Activated T-helper 17 cell treated with anti-CD3 and anti-CD28 coated beads, Interleukin-2, amount 50 U/mL, for 72 hours (primary cell): ENCODE measurements around the gene EN2. TPM values are rescaled to one million over a fixed set of nuclear protein-coding genes. Genes with fewer than 3 reads are reported as not detected.

Experiments used
- ATAC-seq: fragments of 150-1000 bp; cut with Tn5 transposase; replicated peaks from 2 replicates; pipeline ENCODE4 v1.10.0; 2021; ENCODE audit warnings: mild to moderate bottlenecking, moderate library complexity
- H3K27ac Mint-ChIP-seq: one replicate; pipeline ENCODE4 v1.8.0; 2022; ENCODE audit warnings: mixed read lengths
- H3K27me3 Mint-ChIP-seq: one replicate; pipeline ENCODE4 v1.8.0; 2022; ENCODE audit warnings: mixed read lengths
- H3K36me3 Mint-ChIP-seq: one replicate; pipeline ENCODE4 v1.8.0; 2022; ENCODE audit warnings: low read depth, mild to moderate bottlenecking, mixed read lengths
- H3K4me1 Mint-ChIP-seq: one replicate; pipeline ENCODE4 v1.8.0; 2022; ENCODE audit warnings: mixed read lengths
- H3K4me3 Mint-ChIP-seq: one replicate; pipeline ENCODE4 v1.8.0; 2022; ENCODE audit warnings: mild to moderate bottlenecking, mixed read lengths
- H3K9me3 Mint-ChIP-seq: one replicate; pipeline ENCODE4 v1.8.0; 2022; ENCODE audit warnings: mixed read lengths
- total RNA-seq, 2 donors: library from RNA; stranded (reverse); gene quantifications; one replicate each; pipeline ENCODE4 v1.2.3, GENCODE V29; 2022

EN2 gene
- total RNA-seq, 2 donors from 2014 or later: not detected

- no peak for ATAC-seq
- peaks cover 77% of the 10 kb centered on the region for H3K27me3 Mint-ChIP-seq
- peaks cover 5% of the 10 kb centered on the region for H3K4me1 Mint-ChIP-seq
- no peaks in the 10 kb centered on the region for H3K9me3 Mint-ChIP-seq
- peaks cover 16% of the 10 kb centered on the region for H3K36me3 Mint-ChIP-seq
- H3K27ac Mint-ChIP-seq: no peak overlapping the region
- H3K4me3 Mint-ChIP-seq: peak overlapping the region; percentile 42
Observed at GRCh38 chr7:155509725-155510551, 52.0 kb downstream of the EN2 start.

- Mint-ChIP-seq H3K36me3 (peaks cover 16% of the 10 kb centered on the region), H3K4me1 (peaks cover 5% of the 10 kb centered on the region), H3K27ac (no peak overlapping the region), H3K4me3 (no peak overlapping the region), H3K9me3 (no peaks in the 10 kb centered on the region), H3K27me3 (peaks cover 72% of the 10 kb centered on the region)
- no peak for ATAC-seq
Observed at GRCh38 chr7:155510975-155511701, 53.2 kb downstream of the EN2 start.

- H3K36me3 Mint-ChIP-seq: peaks cover 16% of the 10 kb centered on the region
- no peaks in the 10 kb centered on the region for H3K9me3 Mint-ChIP-seq
- no peak for ATAC-seq
- no peak overlapping the region for H3K4me3 Mint-ChIP-seq
- H3K27me3 Mint-ChIP-seq: peaks cover 70% of the 10 kb centered on the region
- H3K4me1 Mint-ChIP-seq: peaks cover 5% of the 10 kb centered on the region
- H3K27ac Mint-ChIP-seq: no peak overlapping the region
Observed at GRCh38 chr7:155511702-155511996, 53.7 kb downstream of the EN2 start.

GRCh38 chr7:155512246-155512887 is 54.4 kb downstream of the EN2 start:
- H3K4me1 Mint-ChIP-seq: peaks cover 5% of the 10 kb centered on the region
- peaks cover 63% of the 10 kb centered on the region for H3K27me3 Mint-ChIP-seq
- peaks cover 12% of the 10 kb centered on the region for H3K36me3 Mint-ChIP-seq
- no peak overlapping the region for H3K27ac Mint-ChIP-seq
- H3K9me3 Mint-ChIP-seq: no peaks in the 10 kb centered on the region
- H3K4me3 Mint-ChIP-seq: no peak overlapping the region
- no peak for ATAC-seq

- Mint-ChIP-seq H3K27me3 (peaks cover 57% of the 10 kb centered on the region), H3K27ac (no peak overlapping the region), H3K4me1 (peaks cover 5% of the 10 kb centered on the region), H3K4me3 (no peak overlapping the region), H3K36me3 (peaks cover 12% of the 10 kb centered on the region), H3K9me3 (no peaks in the 10 kb centered on the region)
- no peak for ATAC-seq
Observed at GRCh38 chr7:155513543-155514285, 55.8 kb downstream of the EN2 start.

GRCh38 chr7:155514296-155514695 is 56.4 kb downstream of the EN2 start:
- peaks cover 2% of the 10 kb centered on the region for H3K4me1 Mint-ChIP-seq
- no peak overlapping the region for H3K27ac Mint-ChIP-seq
- no peaks in the 10 kb centered on the region for H3K9me3 Mint-ChIP-seq
- H3K4me3 Mint-ChIP-seq: no peak overlapping the region
- H3K27me3 Mint-ChIP-seq: peaks cover 51% of the 10 kb centered on the region
- ATAC-seq: no peak
- peaks cover 8% of the 10 kb centered on the region for H3K36me3 Mint-ChIP-seq

Other genes with a start within 250 kb of the EN2 start
- gene INSIG1, start 160.3 kb upstream of the EN2 start, total RNA-seq: 100 to 1,000 TPM; 140 to 216 TPM
- not detected for gene CNPY1, start 88.4 kb downstream of the EN2 start, total RNA-seq
- gene RBM33, start 186.5 kb downstream of the EN2 start, total RNA-seq: 100 to 1,000 TPM in 1 of 2 donors, 10 to 100 TPM in 1; 79.6 to 114 TPM